GM12878 (cell line): ENCODE measurements around the gene HERC4. TPM values are rescaled to one million over a fixed set of nuclear protein-coding genes. Genes with fewer than 3 reads are reported as not detected.

Experiments
- CHD1 ChIP-seq: IDR thresholded peaks from 2 replicates; pipeline ENCODE4 v1.6.1; 2012; ENCODE audit warnings: low read depth, low read length, improper control_type of control experiment
- CREM ChIP-seq: IDR thresholded peaks from 2 replicates; pipeline ENCODE4 v1.6.1; 2014; ENCODE audit warnings: antibody characterized with exemption, low read depth
- FOS ChIP-seq: IDR thresholded peaks from 3 replicates; pipeline ENCODE4 v1.6.1; 2011; ENCODE audit warnings: borderline replicate concordance; ENCODE audit not compliant: insufficient read length; ENCODE audit errors: extremely low read depth
- GABPA ChIP-seq: IDR thresholded peaks from 2 replicates; pipeline ENCODE4 v1.6.1; 2014; ENCODE audit warnings: antibody characterized with exemption, low read depth, mild to moderate bottlenecking, inconsistent platforms
- JUNB ChIP-seq: IDR thresholded peaks from 2 replicates; pipeline ENCODE4 v1.6.1; 2016; ENCODE audit warnings: antibody characterized with exemption, mild to moderate bottlenecking
- LARP7 ChIP-seq: fragments of 450-650 bp; IDR thresholded peaks from 2 replicates; pipeline ENCODE4 v1.6.1; 2017; ENCODE audit warnings: mild to moderate bottlenecking
- MEF2B ChIP-seq: fragments of 450-650 bp; IDR thresholded peaks from 2 replicates; pipeline ENCODE4 v1.6.1; 2018; ENCODE audit warnings: mild to moderate bottlenecking, moderate library complexity; ENCODE audit not compliant: partially characterized antibody, poor library complexity, severe bottlenecking
- MTA2 ChIP-seq: fragments of 450-650 bp; IDR thresholded peaks from 2 replicates; pipeline ENCODE4 v1.6.1; 2016; ENCODE audit warnings: low read depth, mild to moderate bottlenecking, moderate library complexity
- NFYB ChIP-seq: IDR thresholded peaks from 2 replicates; pipeline ENCODE4 v1.6.1; 2011; ENCODE audit warnings: low read depth, mild to moderate bottlenecking, low read length, improper control_type of control experiment, moderate library complexity; ENCODE audit not compliant: insufficient read depth
- NR2C2 ChIP-seq: IDR thresholded peaks from 2 replicates; pipeline ENCODE4 v1.6.1; 2011; ENCODE audit warnings: borderline replicate concordance, low read depth; ENCODE audit not compliant: control insufficient read depth, insufficient read length
- POLR2AphosphoS5 ChIP-seq: IDR thresholded peaks from 2 replicates; pipeline ENCODE4 v1.6.1; 2011; ENCODE audit warnings: mild to moderate bottlenecking, low read length, inconsistent platforms
- POU2F2 ChIP-seq: IDR thresholded peaks from 3 replicates; pipeline ENCODE4 v1.6.1; 2011; ENCODE audit warnings: low read depth, mild to moderate bottlenecking, low read length, borderline replicate concordance
- SPI1 ChIP-seq: IDR thresholded peaks from 2 replicates; pipeline ENCODE4 v1.6.1; 2011; ENCODE audit warnings: low read depth, mild to moderate bottlenecking, low read length, moderate library complexity, borderline replicate concordance; ENCODE audit not compliant: insufficient read depth
- SREBF1 ChIP-seq: IDR thresholded peaks from 2 replicates; pipeline ENCODE4 v1.6.1; 2012; ENCODE audit warnings: mild to moderate bottlenecking, low read length
- SRF ChIP-seq, 2 experiments: IDR thresholded peaks; 2 replicates each; pipeline ENCODE4 v1.6.1; 2011; ENCODE audit warnings: low read depth in 2 of 2, low read length in 2 of 2, mild to moderate bottlenecking in 1 of 2, moderate library complexity in 1 of 2
- polyA plus RNA-seq, 11 experiments: library from polyadenylated mRNA; depleted of rRNA in 4 of 11; unstranded in 6 of 11; stranded (reverse) in 5 of 11; fragments of >200 nt; fragmentation: Nextera tagmentation in 4 of 11; fragmentation: Illumina TruSeq in 1 of 11; extraction: Ambion mirVana in 4 of 11; extraction: Trizol in 1 of 11; gene quantifications; 1 replicate in 1 of 11; 2 replicates in 10 of 11; pipeline versions ENCODE4 v1.2.1 to v1.2.3, GENCODE V29; 2011 to 2016; ENCODE audit warnings: inconsistent platforms in 2 of 11, missing spikeins in 2 of 11, low read depth in 1 of 11
- total RNA-seq, 4 experiments: library from RNA; depleted of rRNA in 3 of 4; stranded (reverse); fragments of >200 nt in 3 of 4; fragmentation: Illumina TruSeq in 1 of 4; extraction: Trizol in 1 of 4; gene quantifications; 2 replicates each; pipeline versions ENCODE4 v1.2.1 to v1.2.3, GENCODE V29; 2013 to 2021
- TF ChIP-seq, protein P1 (sequence below): fragments of 150-350 bp; IDR thresholded peaks from 2 replicates; pipeline ENCODE4 v1.6.1; 2014; ENCODE audit warnings: mild to moderate bottlenecking, low read depth, low read length
- TF ChIP-seq, protein P2 (sequence below): IDR thresholded peaks from 2 replicates; pipeline ENCODE4 v1.6.1; 2011; ENCODE audit warnings: borderline replicate concordance, low read depth, mild to moderate bottlenecking, moderate library complexity, low read length; ENCODE audit not compliant: insufficient read depth, poor library complexity, severe bottlenecking
- TF ChIP-seq, protein P3 (sequence below): IDR thresholded peaks from 2 replicates; pipeline ENCODE4 v1.6.1; 2011; ENCODE audit warnings: borderline replicate concordance, low read depth, mild to moderate bottlenecking, moderate library complexity, mixed read lengths, low read length; ENCODE audit not compliant: insufficient read depth; ENCODE audit errors: extremely low read length
- TF ChIP-seq, protein P4 (sequence below): fragments of 450-650 bp; IDR thresholded peaks from 2 replicates; pipeline ENCODE4 v1.6.1; 2014; ENCODE audit warnings: mild to moderate bottlenecking
- TF ChIP-seq, protein P5 (sequence below): fragments of 450-650 bp; IDR thresholded peaks from 2 replicates; pipeline ENCODE4 v1.6.1; 2017; ENCODE audit warnings: borderline replicate concordance
- TF ChIP-seq, protein P6 (sequence below): fragments of 450-650 bp; IDR thresholded peaks from 2 replicates; pipeline ENCODE4 v1.6.1; 2016; ENCODE audit warnings: mild to moderate bottlenecking

Gene HERC4
- total and polyA plus RNA-seq, 10 of the 15 experiments (the other 5 are each of a cell fraction or from before 2014, with no cell fraction given) = 9.7 to 36.8 (median 23.4) TPM

DNA sequence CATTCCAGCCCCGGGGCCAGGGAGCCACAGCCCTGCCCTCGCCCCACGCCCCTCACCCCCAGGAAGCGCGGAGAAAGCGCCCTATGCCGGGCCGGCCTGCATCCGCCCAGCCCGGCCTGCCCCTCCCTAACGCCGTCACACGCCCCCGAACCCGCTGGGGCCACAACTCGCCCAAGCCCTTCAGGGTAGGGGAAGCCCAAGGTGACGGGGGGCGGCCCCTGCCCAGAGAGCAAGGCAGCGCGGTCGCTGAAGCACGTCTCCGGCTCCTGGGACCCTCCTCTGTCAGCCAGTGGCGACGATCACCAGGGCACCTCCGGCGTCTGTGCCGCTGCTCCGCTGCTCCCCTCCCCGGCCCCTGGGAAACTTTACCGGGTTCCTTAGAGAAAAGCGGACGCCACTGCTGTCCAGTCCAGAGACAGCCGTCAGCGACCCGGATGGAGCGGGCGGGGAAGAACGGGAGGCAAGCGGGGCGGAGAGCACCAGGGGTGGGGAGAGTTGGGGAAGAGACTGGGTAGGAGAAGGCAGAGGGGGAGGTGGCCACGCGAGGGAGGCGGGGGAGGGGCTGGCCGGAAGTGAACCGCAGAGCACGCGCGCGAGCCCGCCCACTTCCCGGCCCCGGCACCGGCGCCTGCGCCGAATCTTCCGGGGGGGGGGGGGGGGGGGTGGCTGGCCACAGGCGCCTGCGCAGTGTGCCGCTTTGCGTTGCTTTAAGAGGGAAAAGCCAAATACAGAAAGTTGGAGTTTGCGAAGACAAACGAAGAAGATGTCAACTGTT is at the start of gene HERC4 (continued):
- TF ChIP-seq, protein P1, sequence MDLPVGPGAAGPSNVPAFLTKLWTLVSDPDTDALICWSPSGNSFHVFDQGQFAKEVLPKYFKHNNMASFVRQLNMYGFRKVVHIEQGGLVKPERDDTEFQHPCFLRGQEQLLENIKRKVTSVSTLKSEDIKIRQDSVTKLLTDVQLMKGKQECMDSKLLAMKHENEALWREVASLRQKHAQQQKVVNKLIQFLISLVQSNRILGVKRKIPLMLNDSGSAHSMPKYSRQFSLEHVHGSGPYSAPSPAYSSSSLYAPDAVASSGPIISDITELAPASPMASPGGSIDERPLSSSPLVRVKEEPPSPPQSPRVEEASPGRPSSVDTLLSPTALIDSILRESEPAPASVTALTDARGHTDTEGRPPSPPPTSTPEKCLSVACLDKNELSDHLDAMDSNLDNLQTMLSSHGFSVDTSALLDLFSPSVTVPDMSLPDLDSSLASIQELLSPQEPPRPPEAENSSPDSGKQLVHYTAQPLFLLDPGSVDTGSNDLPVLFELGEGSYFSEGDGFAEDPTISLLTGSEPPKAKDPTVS = 0 out of 2 replicates have a peak, but pooled peaks have one; percentile 27
- TF ChIP-seq LARP7 (peak; percentile 89), SRF (IDR thresholded peaks at IDR 0.05; ENCODE audit: low read depth in 2 of 2, low read length in 2 of 2) (0 out of 4 replicates have a peak, but pooled peaks of 1 of the 2 experiments have one; percentile 20), FOS (no peak), CREM (peak; percentile 73; the same call in 1 of the 2 replicates), MEF2B (peak; percentile 59), SPI1 (no peak), NR2C2 (no peak), NFYB (no peak), SREBF1 (no peak), JUNB (no peak), CHD1 (0 out of 2 replicates have a peak, but pooled peaks have one; percentile 40), GABPA (peak; percentile 71; the same call in 1 of the 2 replicates), MTA2 (no peak), POU2F2 (no peak), POLR2AphosphoS5 (peak; percentile 85)
- TF ChIP-seq, protein P2, sequence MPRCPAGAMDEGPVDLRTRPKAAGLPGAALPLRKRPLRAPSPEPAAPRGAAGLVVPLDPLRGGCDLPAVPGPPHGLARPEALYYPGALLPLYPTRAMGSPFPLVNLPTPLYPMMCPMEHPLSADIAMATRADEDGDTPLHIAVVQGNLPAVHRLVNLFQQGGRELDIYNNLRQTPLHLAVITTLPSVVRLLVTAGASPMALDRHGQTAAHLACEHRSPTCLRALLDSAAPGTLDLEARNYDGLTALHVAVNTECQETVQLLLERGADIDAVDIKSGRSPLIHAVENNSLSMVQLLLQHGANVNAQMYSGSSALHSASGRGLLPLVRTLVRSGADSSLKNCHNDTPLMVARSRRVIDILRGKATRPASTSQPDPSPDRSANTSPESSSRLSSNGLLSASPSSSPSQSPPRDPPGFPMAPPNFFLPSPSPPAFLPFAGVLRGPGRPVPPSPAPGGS = no peak
- TF ChIP-seq, protein P3, sequence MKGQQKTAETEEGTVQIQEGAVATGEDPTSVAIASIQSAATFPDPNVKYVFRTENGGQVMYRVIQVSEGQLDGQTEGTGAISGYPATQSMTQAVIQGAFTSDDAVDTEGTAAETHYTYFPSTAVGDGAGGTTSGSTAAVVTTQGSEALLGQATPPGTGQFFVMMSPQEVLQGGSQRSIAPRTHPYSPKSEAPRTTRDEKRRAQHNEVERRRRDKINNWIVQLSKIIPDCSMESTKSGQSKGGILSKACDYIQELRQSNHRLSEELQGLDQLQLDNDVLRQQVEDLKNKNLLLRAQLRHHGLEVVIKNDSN = no peak
- TF ChIP-seq, protein P4, sequence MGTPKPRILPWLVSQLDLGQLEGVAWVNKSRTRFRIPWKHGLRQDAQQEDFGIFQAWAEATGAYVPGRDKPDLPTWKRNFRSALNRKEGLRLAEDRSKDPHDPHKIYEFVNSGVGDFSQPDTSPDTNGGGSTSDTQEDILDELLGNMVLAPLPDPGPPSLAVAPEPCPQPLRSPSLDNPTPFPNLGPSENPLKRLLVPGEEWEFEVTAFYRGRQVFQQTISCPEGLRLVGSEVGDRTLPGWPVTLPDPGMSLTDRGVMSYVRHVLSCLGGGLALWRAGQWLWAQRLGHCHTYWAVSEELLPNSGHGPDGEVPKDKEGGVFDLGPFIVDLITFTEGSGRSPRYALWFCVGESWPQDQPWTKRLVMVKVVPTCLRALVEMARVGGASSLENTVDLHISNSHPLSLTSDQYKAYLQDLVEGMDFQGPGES = 0 out of 2 replicates have a peak, but pooled peaks have one; percentile 8
- TF ChIP-seq, protein P5, sequence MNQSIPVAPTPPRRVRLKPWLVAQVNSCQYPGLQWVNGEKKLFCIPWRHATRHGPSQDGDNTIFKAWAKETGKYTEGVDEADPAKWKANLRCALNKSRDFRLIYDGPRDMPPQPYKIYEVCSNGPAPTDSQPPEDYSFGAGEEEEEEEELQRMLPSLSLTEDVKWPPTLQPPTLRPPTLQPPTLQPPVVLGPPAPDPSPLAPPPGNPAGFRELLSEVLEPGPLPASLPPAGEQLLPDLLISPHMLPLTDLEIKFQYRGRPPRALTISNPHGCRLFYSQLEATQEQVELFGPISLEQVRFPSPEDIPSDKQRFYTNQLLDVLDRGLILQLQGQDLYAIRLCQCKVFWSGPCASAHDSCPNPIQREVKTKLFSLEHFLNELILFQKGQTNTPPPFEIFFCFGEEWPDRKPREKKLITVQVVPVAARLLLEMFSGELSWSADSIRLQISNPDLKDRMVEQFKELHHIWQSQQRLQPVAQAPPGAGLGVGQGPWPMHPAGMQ = no peak
- TF ChIP-seq, protein P6, sequence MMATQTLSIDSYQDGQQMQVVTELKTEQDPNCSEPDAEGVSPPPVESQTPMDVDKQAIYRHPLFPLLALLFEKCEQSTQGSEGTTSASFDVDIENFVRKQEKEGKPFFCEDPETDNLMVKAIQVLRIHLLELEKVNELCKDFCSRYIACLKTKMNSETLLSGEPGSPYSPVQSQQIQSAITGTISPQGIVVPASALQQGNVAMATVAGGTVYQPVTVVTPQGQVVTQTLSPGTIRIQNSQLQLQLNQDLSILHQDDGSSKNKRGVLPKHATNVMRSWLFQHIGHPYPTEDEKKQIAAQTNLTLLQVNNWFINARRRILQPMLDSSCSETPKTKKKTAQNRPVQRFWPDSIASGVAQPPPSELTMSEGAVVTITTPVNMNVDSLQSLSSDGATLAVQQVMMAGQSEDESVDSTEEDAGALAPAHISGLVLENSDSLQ = peak; percentile 58; the same call in 1 of the 2 replicates
